Measurements from ENCODE around the gene POC1B. TPM values are rescaled to one million over a fixed set of nuclear protein-coding genes. Genes with fewer than 3 reads are reported as not detected.
"Not testable (repeated sequence)": the region's sequence is repeated elsewhere in the genome, so short reads cannot be mapped to it uniquely, and the experiment has no call there.

The POC1B gene
- total RNA-seq, 1 donor from 2014 or later, result 22.7 TPM

DNA sequence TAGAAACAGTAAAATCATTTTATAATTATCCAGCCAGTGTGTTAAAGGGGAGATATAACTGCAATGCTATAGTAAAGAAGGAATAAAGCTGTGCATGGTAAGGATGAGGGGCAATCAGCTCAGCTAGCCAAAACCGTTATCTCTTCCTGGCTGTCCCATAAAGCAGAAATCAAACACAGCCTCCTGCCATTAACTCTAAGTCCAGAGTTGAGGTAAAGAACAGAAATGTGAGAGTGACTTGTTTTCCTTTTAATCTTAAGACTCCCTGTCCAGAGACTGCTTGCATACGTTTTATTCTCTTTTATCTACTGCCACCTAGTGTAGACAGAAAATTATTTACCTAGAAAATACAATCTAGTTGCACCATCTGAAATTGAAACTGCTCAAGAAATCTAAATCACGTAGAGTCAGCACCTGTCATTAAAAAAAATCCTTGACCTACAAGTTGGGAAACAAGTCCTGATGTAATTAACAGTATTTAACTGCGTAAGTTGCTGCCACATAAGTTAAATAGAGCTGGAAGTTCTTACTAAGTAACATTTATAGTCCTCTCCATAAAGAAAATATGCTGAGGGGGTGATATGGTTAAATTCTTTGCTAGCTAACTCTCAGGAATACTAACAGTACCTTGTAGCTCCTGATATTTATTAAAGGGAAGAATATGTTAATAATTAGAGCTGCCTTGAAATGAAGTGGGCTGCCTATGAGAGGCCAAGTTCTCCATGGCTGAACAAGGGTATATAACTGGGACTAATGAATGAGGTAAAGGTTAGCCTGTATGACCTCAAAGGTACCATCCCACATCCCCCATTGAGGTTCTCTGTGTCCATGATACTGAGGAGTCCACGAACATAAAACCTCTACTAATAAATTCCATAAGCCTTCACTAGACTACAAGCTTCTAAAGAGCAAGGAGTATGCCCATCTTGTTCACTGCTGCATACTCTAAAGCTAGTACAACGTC lies 63.9 kb downstream of the POC1B start:
- Mint-ChIP-seq H3K27me3 (ENCODE audit: unreplicated experiment) (no peaks in the 10 kb centered on the region), H3K9me3 (ENCODE audit: unreplicated experiment) (no peaks in the 10 kb centered on the region), H3K4me3 (ENCODE audit: unreplicated experiment) (no peak overlapping the region), H3K27ac (ENCODE audit: unreplicated experiment) (no peak overlapping the region), H3K36me3 (ENCODE audit: low read depth, unreplicated experiment) (no peaks in the 10 kb centered on the region), H3K4me1 (ENCODE audit: unreplicated experiment) (peaks cover 14% of the 10 kb centered on the region)
- DNase-seq (ENCODE audit: low spot score), result no peak
- TF ChIP-seq, protein P1, sequence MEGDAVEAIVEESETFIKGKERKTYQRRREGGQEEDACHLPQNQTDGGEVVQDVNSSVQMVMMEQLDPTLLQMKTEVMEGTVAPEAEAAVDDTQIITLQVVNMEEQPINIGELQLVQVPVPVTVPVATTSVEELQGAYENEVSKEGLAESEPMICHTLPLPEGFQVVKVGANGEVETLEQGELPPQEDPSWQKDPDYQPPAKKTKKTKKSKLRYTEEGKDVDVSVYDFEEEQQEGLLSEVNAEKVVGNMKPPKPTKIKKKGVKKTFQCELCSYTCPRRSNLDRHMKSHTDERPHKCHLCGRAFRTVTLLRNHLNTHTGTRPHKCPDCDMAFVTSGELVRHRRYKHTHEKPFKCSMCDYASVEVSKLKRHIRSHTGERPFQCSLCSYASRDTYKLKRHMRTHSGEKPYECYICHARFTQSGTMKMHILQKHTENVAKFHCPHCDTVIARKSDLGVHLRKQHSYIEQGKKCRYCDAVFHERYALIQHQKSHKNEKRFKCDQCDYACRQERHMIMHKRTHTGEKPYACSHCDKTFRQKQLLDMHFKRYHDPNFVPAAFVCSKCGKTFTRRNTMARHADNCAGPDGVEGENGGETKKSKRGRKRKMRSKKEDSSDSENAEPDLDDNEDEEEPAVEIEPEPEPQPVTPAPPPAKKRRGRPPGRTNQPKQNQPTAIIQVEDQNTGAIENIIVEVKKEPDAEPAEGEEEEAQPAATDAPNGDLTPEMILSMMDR (IDR thresholded peaks at IDR 0.05; ENCODE audit: unreplicated experiment), result peak; percentile 64

DNA sequence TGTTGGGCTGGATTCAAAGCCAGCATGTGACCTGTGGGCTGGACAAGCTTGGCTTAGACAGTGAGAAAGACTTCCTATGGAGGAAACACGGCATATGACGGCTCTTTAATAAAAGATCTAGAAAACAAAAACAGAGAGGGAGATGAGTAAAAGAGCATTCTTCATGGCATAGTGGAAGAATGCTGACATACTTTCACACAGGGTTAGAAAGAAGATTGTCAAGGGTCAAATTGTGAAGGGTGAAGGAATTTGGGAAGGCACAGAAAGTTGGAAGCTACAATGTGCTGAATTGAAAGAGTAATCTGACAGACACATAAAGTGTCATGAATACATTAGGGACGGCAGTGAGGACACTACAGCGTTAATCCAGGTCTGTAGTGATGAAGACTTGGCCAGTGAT lies 64.7 kb downstream of the POC1B start:
- no peaks in the 10 kb centered on the region for H3K36me3 Mint-ChIP-seq (ENCODE audit: low read depth, unreplicated experiment)
- TF ChIP-seq, protein P1 (IDR thresholded peaks at IDR 0.05; ENCODE audit: unreplicated experiment), result no peak
- H3K27me3 Mint-ChIP-seq (ENCODE audit: unreplicated experiment), result no peaks in the 10 kb centered on the region
- H3K9me3 Mint-ChIP-seq (ENCODE audit: unreplicated experiment), result no peaks in the 10 kb centered on the region
- H3K4me3 Mint-ChIP-seq (ENCODE audit: unreplicated experiment), result no peak overlapping the region
- peak overlapping the region; percentile 59 for H3K27ac Mint-ChIP-seq (ENCODE audit: unreplicated experiment)
- H3K4me1 Mint-ChIP-seq (ENCODE audit: unreplicated experiment), result peaks cover 14% of the 10 kb centered on the region
- DNase-seq (ENCODE audit: low spot score), result no peak

DNA sequence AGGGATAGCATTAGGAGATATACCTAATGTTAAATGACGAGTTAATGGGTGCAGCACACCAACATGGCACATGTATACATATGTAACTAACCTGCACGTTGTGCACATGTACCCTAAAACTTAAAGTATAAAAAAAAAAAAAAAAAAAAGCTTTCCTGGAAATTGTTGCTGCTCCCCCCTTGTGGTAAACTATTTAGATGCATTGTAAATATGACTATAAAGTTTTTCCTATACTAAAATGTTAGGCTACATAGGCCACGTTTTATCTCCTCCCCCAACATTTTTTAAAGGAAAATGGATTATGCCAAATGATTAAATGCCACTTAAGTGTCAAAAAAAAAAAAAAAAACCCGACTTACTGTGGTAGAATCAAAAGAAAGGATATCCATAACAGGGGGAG lies 66.6 kb downstream of the POC1B start:
- not testable (repeated sequence) for H3K36me3 Mint-ChIP-seq (ENCODE audit: low read depth, unreplicated experiment); DNase-seq (ENCODE audit: low spot score); H3K4me3 Mint-ChIP-seq (ENCODE audit: unreplicated experiment)

DNA sequence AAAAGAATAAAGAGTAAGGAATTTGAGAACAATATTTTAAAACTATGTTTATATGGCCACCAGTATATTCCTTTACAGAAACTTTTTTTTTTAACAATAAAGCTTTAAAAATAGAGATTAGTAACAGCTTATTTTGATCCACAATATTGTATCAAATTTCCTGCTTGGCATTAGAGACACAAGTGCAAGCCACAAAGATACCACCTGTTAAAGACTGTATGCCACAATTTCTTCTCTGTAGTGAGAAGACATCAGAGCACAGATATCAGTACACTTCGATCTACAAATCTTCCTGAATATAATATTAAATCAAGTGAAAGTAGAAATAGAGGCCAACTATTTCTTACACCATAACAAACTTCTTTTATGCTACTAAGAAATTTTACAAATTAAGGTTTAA lies 69.3 kb downstream of the POC1B start:
- Mint-ChIP-seq H3K27me3 (ENCODE audit: unreplicated experiment) (peaks cover 5% of the 10 kb centered on the region), H3K27ac (ENCODE audit: unreplicated experiment) (no peak overlapping the region), H3K36me3 (ENCODE audit: low read depth, unreplicated experiment) (no peaks in the 10 kb centered on the region), H3K9me3 (ENCODE audit: unreplicated experiment) (no peaks in the 10 kb centered on the region), H3K4me3 (ENCODE audit: unreplicated experiment) (no peak overlapping the region), H3K4me1 (ENCODE audit: unreplicated experiment) (peaks cover 42% of the 10 kb centered on the region)
- no peak for DNase-seq (ENCODE audit: low spot score)
- TF ChIP-seq, protein P1 (IDR thresholded peaks at IDR 0.05; ENCODE audit: unreplicated experiment), result no peak

More for the DNA sequence above, 66.6 kb downstream of the POC1B start:
- H3K9me3 Mint-ChIP-seq (ENCODE audit: unreplicated experiment); H3K27me3 Mint-ChIP-seq (ENCODE audit: unreplicated experiment); H3K27ac Mint-ChIP-seq (ENCODE audit: unreplicated experiment): not testable (repeated sequence)
- H3K4me1 Mint-ChIP-seq (ENCODE audit: unreplicated experiment), result peaks cover 27% of the 10 kb centered on the region
- TF ChIP-seq, protein P1 (IDR thresholded peaks at IDR 0.05; ENCODE audit: unreplicated experiment), result peak; percentile 47

Data from endothelial cell (in vitro differentiated cells).